K562 (cell line): Measurements from ENCODE around the gene PACSIN1. TPM values are rescaled to one million over a fixed set of nuclear protein-coding genes. Genes with fewer than 3 reads are reported as not detected.
A peak's percentile ranks its signal among the peaks of the same experiment; 100 is the strongest.

Experiments
- CREB3 ChIP-seq: fragments of 450-650 bp; conservative IDR thresholded peaks from 2 replicates; pipeline ENCODE4 v1.6.1; 2016; ENCODE audit warnings: missing genetic modification characterization, low read depth, mild to moderate bottlenecking, missing compliant biosample characterization, moderate library complexity
- DACH1 ChIP-seq: fragments of 450-650 bp; IDR thresholded peaks from 2 replicates; pipeline ENCODE4 v1.6.1; 2018; ENCODE audit not compliant: partially characterized antibody
- E2F1 ChIP-seq: sonication (generic); formaldehyde crosslinking; IDR thresholded peaks from 2 replicates; pipeline ENCODE4 v1.8.1; 2023; ENCODE audit warnings: mild to moderate bottlenecking, missing genetic modification reagents, moderate library complexity
- GATA2 ChIP-seq: sonication (generic); formaldehyde crosslinking; IDR thresholded peaks from 2 replicates; pipeline ENCODE4 v1.4.0; 2020; ENCODE audit warnings: mild to moderate bottlenecking, missing genetic modification reagents
- GTF2A2 ChIP-seq: IDR thresholded peaks from 2 replicates; pipeline ENCODE4 v1.6.1; 2016; ENCODE audit warnings: mild to moderate bottlenecking, missing genetic modification characterization, missing compliant biosample characterization
- LCOR ChIP-seq: sonication (generic); formaldehyde crosslinking; IDR thresholded peaks from 2 replicates; pipeline ENCODE4 v1.8.0; 2022; ENCODE audit warnings: mild to moderate bottlenecking, missing genetic modification reagents
- MXI1 ChIP-seq: IDR thresholded peaks from 2 replicates; pipeline ENCODE4 v1.6.1; 2011; ENCODE audit warnings: low read depth, mild to moderate bottlenecking, improper control_type of control experiment, low read length
- TRIM28 ChIP-seq: fragments of 450-650 bp; IDR thresholded peaks from 2 replicates; pipeline ENCODE4 v1.6.1; 2017
- YY1 ChIP-seq, 3 experiments: IDR thresholded peaks; 2 replicates each; pipeline ENCODE4 v1.6.1; 2011; ENCODE audit warnings: low read length in 2 of 3, mild to moderate bottlenecking in 2 of 3, moderate library complexity in 2 of 3, borderline replicate concordance in 1 of 3, control low read depth in 1 of 3, low read depth in 1 of 3; ENCODE audit not compliant: insufficient read depth in 3 of 3, insufficient replicate concordance in 2 of 3, control insufficient read depth in 1 of 3, insufficient read length in 1 of 3; ENCODE audit errors: extremely low read depth in 1 of 3
- ZBTB12 ChIP-seq: fragments of 250-450 bp; sonication (Bioruptor Pico); IDR thresholded peaks from 2 replicates; pipeline ENCODE4 v1.4.0; 2020
- ZKSCAN3 ChIP-seq: fragments of 250-450 bp; sonication (Bioruptor Pico); IDR thresholded peaks from 2 replicates; pipeline ENCODE4 v1.4.0; 2020
- ZNF232 ChIP-seq: sonication (generic); formaldehyde crosslinking; IDR thresholded peaks from 2 replicates; pipeline ENCODE4 v1.8.0; 2022; ENCODE audit warnings: mild to moderate bottlenecking, missing genetic modification reagents
- ZNF511 ChIP-seq: sonication (generic); formaldehyde crosslinking; IDR thresholded peaks from 2 replicates; pipeline ENCODE4 v1.8.0; 2022; ENCODE audit warnings: mild to moderate bottlenecking, missing genetic modification reagents
- polyA plus RNA-seq, 8 experiments: library from polyadenylated mRNA; depleted of rRNA in 4 of 8; stranded (reverse) in 5 of 8; unstranded in 3 of 8; fragments of >200 nt; fragmentation: Nextera tagmentation in 2 of 8; fragmentation: Illumina TruSeq in 1 of 8; extraction: Ambion mirVana in 2 of 8; extraction: Trizol in 1 of 8; gene quantifications; 2 replicates each; pipeline versions ENCODE4 v1.2.1 to v1.2.3, GENCODE V29; 2011 to 2014; ENCODE audit warnings: inconsistent platforms in 1 of 8, missing spikeins in 1 of 8
- total RNA-seq, 7 experiments: library from RNA; depleted of rRNA in 6 of 7; stranded (reverse); fragments of >200 nt in 6 of 7; fragmentation: Illumina TruSeq in 2 of 7; extraction: Trizol in 2 of 7; gene quantifications; 2 replicates each; pipeline versions ENCODE4 v1.2.1 to v1.2.3, GENCODE V29; 2011 to 2021; ENCODE audit warnings: low replicate concordance in 1 of 7

PACSIN1 gene
- total and polyA plus RNA-seq, 9 of the 15 experiments (the other 6 are each of a cell fraction or from before 2014, with no cell fraction given), result 0.01 to 1.7 (median 0.45) TPM

GRCh38 chr6:34425498-34426410 lies 40.1 kb upstream of the PACSIN1 start, which contains the start of gene RPS10 (continued):
- peak; percentile 52 for TF ChIP-seq ZBTB12 (CRISPR knock-in tag)
- peak; percentile 71; the same call in 1 of the 2 replicates for TF ChIP-seq MXI1
- TF ChIP-seq E2F1 (CRISPR knock-in tag), result peak; percentile 55; the same call in 1 of the 2 replicates
- no peak for TF ChIP-seq ZKSCAN3 (CRISPR knock-in tag)
- no peak for TF ChIP-seq GATA2 (CRISPR knock-in tag)
- no peak for TF ChIP-seq LCOR (CRISPR knock-in tag)
- TF ChIP-seq ZNF232 (CRISPR knock-in tag), result 0 out of 2 replicates have a peak, but pooled peaks have one; percentile 72
- TF ChIP-seq GTF2A2 (tag), result peak; percentile 86
- TF ChIP-seq DACH1, result peak; percentile 39
- 0 out of 2 replicates have a peak, but pooled peaks have one; percentile 33 for TF ChIP-seq CREB3
- TF ChIP-seq YY1 (IDR thresholded peaks at IDR 0.05; ENCODE audit: borderline replicate concordance in 1 of 3, control insufficient read depth in 1 of 3, extremely low read depth in 1 of 3, insufficient read depth in 3 of 3, insufficient read length in 1 of 3, insufficient replicate concordance in 2 of 3, low read depth in 1 of 3, low read length in 2 of 3), result peak in 2 of 3 experiments; percentile 54 to 61
- TF ChIP-seq ZNF511 (CRISPR knock-in tag), result peak; percentile 57; the same call in 1 of the 2 replicates
- TF ChIP-seq TRIM28, result peak; percentile 47
